Liver (tissue), 3 donors: ENCODE results near the gene ATP10A.

Source experiments
- CTCF ChIP-seq: fragments of 150-350 bp; IDR thresholded peaks from 2 replicates; pipeline ENCODE4 v1.5.1; 2017; ENCODE audit warnings: improper control_type of control experiment, low read depth, low read length; ENCODE audit not compliant: missing input control
- FOXA1 ChIP-seq: IDR thresholded peaks from 2 replicates; pipeline ENCODE4 v1.6.1; 2016; ENCODE audit warnings: antibody characterized with exemption
- GABPA ChIP-seq, 2 donors: IDR thresholded peaks in 1 of 2; conservative IDR thresholded peaks in 1 of 2; 2 replicates each; pipeline ENCODE4 v1.6.1; 2016; ENCODE audit warnings: antibody characterized with exemption in 2 of 2, mild to moderate bottlenecking in 1 of 2, moderate library complexity in 1 of 2
- TAF1 ChIP-seq: conservative IDR thresholded peaks from 2 replicates; pipeline ENCODE4 v1.6.1; 2016; ENCODE audit warnings: antibody characterized with exemption, mild to moderate bottlenecking
- YY1 ChIP-seq: IDR thresholded peaks from 2 replicates; pipeline ENCODE4 v1.6.1; 2016; ENCODE audit warnings: antibody characterized with exemption, mild to moderate bottlenecking
- donor health status: healthy.
- donor health status: healthy.

- TF ChIP-seq CTCF (no peak), GABPA (IDR thresholded peaks at IDR 0.05 in 1 of 2, conservative IDR thresholded peaks at IDR 0.05 in 1 of 2) (no peak), TAF1 (no peak), YY1 (no peak), FOXA1 (no peak)
Observed at GRCh38 chr15:25811481-25811906, 51.6 kb downstream of the ATP10A start.
